GM12878 (cell line): ENCODE measurements around the gene USP9X. TPM values are rescaled to one million over a fixed set of nuclear protein-coding genes. Genes with fewer than 3 reads are reported as not detected.

Experiments used
- ATAC-seq: fragments of 200-7000 bp; cut with Tn5 transposase; 3 replicates; pipeline ENCODE4 v1.9.1; 2020; ENCODE audit warnings: mild to moderate bottlenecking, moderate library complexity
- BruUV-seq: library from RNA; stranded (reverse); fragments of 400-500 nt; replicated peaks from 2 replicates; lab custom pipeline; 2021; lab: Mats Ljungman, UMichigan
- CTCF ChIA-PET: fragments of 300-600 bp; sonication (Branson Sonifier 250); formaldehyde crosslinking; extraction: SDS; loops from one replicate; lab custom pipeline; 2021; ENCODE audit warnings: inconsistent platforms; lab: Yijun Ruan, JAX
- POLR2A ChIA-PET: fragments of 350-600 bp; formaldehyde crosslinking; extraction: SDS; loops from one replicate; lab custom pipeline; 2021; ENCODE audit warnings: inconsistent platforms; lab: Charles Lee
- RAD21 ChIA-PET: fragments of 300-600 bp; sonication (Branson Sonifier 250); formaldehyde crosslinking; loops from one replicate; lab custom pipeline; 2023; ENCODE audit warnings: antibody characterized with exemption; ENCODE audit not compliant: unreplicated experiment; lab: Charles Lee
- SMC1A ChIA-PET: fragments of 300-600 bp; sonication (Branson Sonifier 250); formaldehyde crosslinking; loops from one replicate; lab custom pipeline; 2023; ENCODE audit not compliant: unreplicated experiment, uncharacterized antibody; lab: Charles Lee
- DNase-seq: peaks from one replicate; pipeline ENCODE4 v3.0.0-alpha.2; 2011; ENCODE audit warnings: low read depth, low spot score
- FAIRE-seq: peaks from 3 replicates; lab custom pipeline; 2011; peaks lifted over from hg19 to GRCh38; lab: Jason Lieb, UNC
- H2AFZ ChIP-seq: 2 replicates; pipeline ENCODE4 v1.6.0; 2011; ENCODE audit warnings: low read depth, low read length, control low read depth; ENCODE audit not compliant: control insufficient read depth
- H3K27ac ChIP-seq: 2 replicates; pipeline ENCODE4 v1.5.1; 2011; ENCODE audit warnings: control low read depth; ENCODE audit not compliant: control insufficient read depth, insufficient read depth
- H3K27me3 ChIP-seq, 2 experiments: replicated peaks in 1 of 2; 2 replicates each; pipeline versions ENCODE4 v1.6.0 to v1.6.1; 2011; ENCODE audit warnings: low read length in 1 of 2; ENCODE audit not compliant: control insufficient read depth in 2 of 2, insufficient read depth in 2 of 2
- H3K36me3 ChIP-seq, 2 experiments: 2 replicates each; pipeline ENCODE4 v1.5.1; 2011; ENCODE audit warnings: low read length in 1 of 2; ENCODE audit not compliant: control insufficient read depth in 2 of 2, insufficient read depth in 2 of 2
- H3K4me1 ChIP-seq: 2 replicates; pipeline ENCODE4 v1.6.1; 2011; ENCODE audit warnings: mild to moderate bottlenecking, low read length, moderate library complexity, mixed read lengths; ENCODE audit not compliant: control insufficient read depth, insufficient read depth
- H3K4me2 ChIP-seq: 2 replicates; pipeline ENCODE4 v1.6.0; 2011; ENCODE audit warnings: control low read depth; ENCODE audit not compliant: control insufficient read depth, insufficient read depth
- H3K4me3 ChIP-seq: fragments of 200-600 bp; sonication (generic); 2 replicates; pipeline ENCODE4 v1.5.1; 2016
- H3K79me2 ChIP-seq: 2 replicates; pipeline ENCODE4 v1.6.0; 2011; ENCODE audit warnings: low read length; ENCODE audit not compliant: control insufficient read depth, insufficient read depth
- H3K9ac ChIP-seq: 2 replicates; pipeline ENCODE4 v1.8.0; 2011; ENCODE audit warnings: low read length, control low read depth, mixed read lengths; ENCODE audit not compliant: control insufficient read depth, insufficient read depth
- H3K9me3 ChIP-seq: replicated peaks from 3 replicates; pipeline ENCODE4 v1.5.1; 2011; ENCODE audit warnings: mild to moderate bottlenecking, low read length; ENCODE audit not compliant: control insufficient read depth, insufficient read depth
- H4K20me1 ChIP-seq: 2 replicates; pipeline ENCODE4 v1.6.0; 2011; ENCODE audit not compliant: control insufficient read depth, insufficient read depth
- BCLAF1 ChIP-seq: fragments of 450-650 bp; IDR thresholded peaks from 2 replicates; pipeline ENCODE4 v1.6.1; 2017; ENCODE audit warnings: antibody characterized with exemption, mild to moderate bottlenecking, moderate library complexity
- BMI1 ChIP-seq: fragments of 450-650 bp; IDR thresholded peaks from 2 replicates; pipeline ENCODE4 v1.6.1; 2016; ENCODE audit warnings: mild to moderate bottlenecking, moderate library complexity, borderline replicate concordance
- BRCA1 ChIP-seq: IDR thresholded peaks from 2 replicates; pipeline ENCODE4 v1.6.1; 2011; ENCODE audit warnings: low read depth, low read length, improper control_type of control experiment
- CBX3 ChIP-seq: fragments of 200-600 bp; sonication (generic); IDR thresholded peaks from 2 replicates; pipeline ENCODE4 v1.6.1; 2016; ENCODE audit warnings: low read depth, borderline replicate concordance
- CHD1 ChIP-seq: IDR thresholded peaks from 2 replicates; pipeline ENCODE4 v1.6.1; 2012; ENCODE audit warnings: low read depth, low read length, improper control_type of control experiment
- HDAC2 ChIP-seq: fragments of 200-600 bp; sonication (generic); IDR thresholded peaks from 2 replicates; pipeline ENCODE4 v1.6.1; 2017
- KDM1A ChIP-seq: fragments of 200-600 bp; sonication (generic); IDR thresholded peaks from 2 replicates; pipeline ENCODE4 v1.6.1; 2016; ENCODE audit warnings: borderline replicate concordance
- MEF2A ChIP-seq: IDR thresholded peaks from 2 replicates; pipeline ENCODE4 v1.6.1; 2011; ENCODE audit warnings: low read depth, mild to moderate bottlenecking, low read length, moderate library complexity; ENCODE audit not compliant: insufficient read depth
- NRF1 ChIP-seq: conservative IDR thresholded peaks from 2 replicates; pipeline ENCODE4 v1.6.1; 2011; ENCODE audit warnings: mild to moderate bottlenecking, low read depth, low read length, improper control_type of control experiment
- SIX5 ChIP-seq: IDR thresholded peaks from 2 replicates; pipeline ENCODE4 v1.6.1; 2011; ENCODE audit warnings: mild to moderate bottlenecking, low read depth, low read length, moderate library complexity; ENCODE audit not compliant: severe bottlenecking
- STAT3 ChIP-seq: IDR thresholded peaks from 2 replicates; pipeline ENCODE4 v1.6.1; 2011; ENCODE audit warnings: low read depth, low read length, improper control_type of control experiment
- TARDBP ChIP-seq: IDR thresholded peaks from 2 replicates; pipeline ENCODE4 v1.6.1; 2016; ENCODE audit warnings: borderline replicate concordance
- WGBS: methylation state at CpG from one replicate; pipeline ENCODE4 v1.1.6; 2016; ENCODE audit warnings: low lambda C conversion rate; ENCODE audit not compliant: insufficient replicate concordance, insufficient coverage; ENCODE audit errors: missing lambda C conversion rate; 5-methylcytosine and 5-hydroxymethylcytosine counted together
- in situ Hi-C: fragments of 300-500 bp; cut with MboI; formaldehyde crosslinking; loops from 9 replicates; pipeline ENCODE4 v1.14.3; 2018; ENCODE audit warnings: mixed read lengths
- intact Hi-C: fragments of 100-400 bp; cut with micrococcal nuclease; formaldehyde crosslinking; loops from one replicate; pipeline ENCODE4 v1.14.2; 2022; ENCODE audit not compliant: unreplicated experiment
- polyA plus RNA-seq, 11 experiments: library from polyadenylated mRNA; depleted of rRNA in 4 of 11; unstranded in 6 of 11; stranded (reverse) in 5 of 11; fragments of >200 nt; fragmentation: Nextera tagmentation in 4 of 11; fragmentation: Illumina TruSeq in 1 of 11; extraction: Ambion mirVana in 4 of 11; extraction: Trizol in 1 of 11; gene quantifications; 1 replicate in 1 of 11; 2 replicates in 10 of 11; pipeline versions ENCODE4 v1.2.1 to v1.2.3, GENCODE V29; 2011 to 2016; ENCODE audit warnings: inconsistent platforms in 2 of 11, missing spikeins in 2 of 11, low read depth in 1 of 11
- total RNA-seq, 4 experiments: library from RNA; depleted of rRNA in 3 of 4; stranded (reverse); fragments of >200 nt in 3 of 4; fragmentation: Illumina TruSeq in 1 of 4; extraction: Trizol in 1 of 4; gene quantifications; 2 replicates each; pipeline versions ENCODE4 v1.2.1 to v1.2.3, GENCODE V29; 2013 to 2021
- TF ChIP-seq, protein P1 (sequence below): IDR thresholded peaks from 2 replicates; pipeline ENCODE4 v1.6.1; 2011; ENCODE audit warnings: low read depth, mild to moderate bottlenecking, low read length, moderate library complexity, borderline replicate concordance; ENCODE audit errors: extremely low read depth
- TF ChIP-seq, protein P2 (sequence below): fragments of 150-350 bp; IDR thresholded peaks from 2 replicates; pipeline ENCODE4 v1.6.1; 2016; ENCODE audit warnings: low read depth, low read length

Gene USP9X
- total and polyA plus RNA-seq, 10 of the 15 experiments (the other 5 are each of a cell fraction or from before 2014, with no cell fraction given), result 9.3 to 61.6 (median 31.7) TPM

DNA sequence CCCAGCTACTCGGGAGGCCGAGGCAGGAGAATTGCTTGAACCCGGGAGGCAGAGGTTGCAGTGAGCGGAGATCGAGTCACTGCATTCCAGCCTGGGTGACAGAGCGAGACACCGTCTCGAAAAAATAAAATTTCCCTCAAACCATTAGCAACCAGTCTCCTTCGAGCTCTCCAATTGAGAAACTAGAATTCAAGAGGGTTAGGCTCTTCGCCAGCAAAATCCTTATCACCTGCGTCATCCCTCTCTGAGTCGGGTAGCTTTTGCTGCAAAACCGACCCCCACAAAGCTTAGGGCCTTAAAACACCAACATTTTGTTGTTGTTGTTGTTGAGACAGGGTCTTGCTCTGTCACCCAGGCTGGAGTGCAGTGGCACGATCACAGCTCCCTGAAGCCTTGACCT lies 173.6 kb downstream of the USP9X start:
- Histone ChIP-seq H2AFZ (no peak overlapping the region), H3K27me3 (no peaks in the 10 kb centered on the region), H3K4me3 (no peak overlapping the region), H3K4me2 (no peak overlapping the region), H3K9ac (no peak overlapping the region), H3K27ac (no peak overlapping the region), H3K9me3 (peaks cover 2% of the 10 kb centered on the region; the same call in 2 of the 3 replicates), H3K4me1 (peaks cover 6% of the 10 kb centered on the region; the same call in 1 of the 2 replicates), H3K79me2 (no peaks in the 10 kb centered on the region), H3K36me3 (no peaks in the 10 kb centered on the region), H4K20me1 (no peaks in the 10 kb centered on the region)
- BruUV-seq, result no TSS peak
- WGBS, result 88% methylated on average over 14 of the region's 14 CpGs
- intact Hi-C loops (loop anchor here (10.0 kb wide), 1 partner anchor 614 kb away; the partner anchor contains the start of gene CXorf38), in situ Hi-C loops (no loop called here)
- CTCF ChIA-PET, result interaction anchor here (1.2 to 3.1 kb wide), 2 partner anchors 78 to 715 kb away, joined by 3 to 30 read pairs; no protein-coding TSS in a partner anchor
- no peak for ATAC-seq
- no peak for FAIRE-seq
- RAD21 ChIA-PET, result interaction anchor here (0.8 to 1.6 kb wide), 3 partner anchors 78 to 142 kb away, joined by 3 to 9 read pairs (median 4); no protein-coding TSS in a partner anchor
- SMC1A ChIA-PET, result interaction anchor here (1.0 to 11.0 kb wide), 3 partner anchors 36 to 715 kb away, joined by 3 to 163 read pairs (median 5); no protein-coding TSS in a partner anchor
- POLR2A ChIA-PET, result interaction anchor here (1.6 kb wide), 1 partner anchor 24 kb away, joined by 3 read pairs; no protein-coding TSS in a partner anchor
- no peak for DNase-seq
- no peak for TF ChIP-seq CBX3
- no peak for TF ChIP-seq BMI1
- no peak for TF ChIP-seq HDAC2
- TF ChIP-seq KDM1A, result no peak
- TF ChIP-seq BRCA1, result no peak
- no peak for TF ChIP-seq TARDBP
- no peak for TF ChIP-seq SIX5
- TF ChIP-seq, protein P1, sequence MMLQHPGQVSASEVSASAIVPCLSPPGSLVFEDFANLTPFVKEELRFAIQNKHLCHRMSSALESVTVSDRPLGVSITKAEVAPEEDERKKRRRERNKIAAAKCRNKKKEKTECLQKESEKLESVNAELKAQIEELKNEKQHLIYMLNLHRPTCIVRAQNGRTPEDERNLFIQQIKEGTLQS, result no peak
- no peak for TF ChIP-seq MEF2A
- no peak for TF ChIP-seq NRF1
- TF ChIP-seq BCLAF1, result no peak
- TF ChIP-seq, protein P2, sequence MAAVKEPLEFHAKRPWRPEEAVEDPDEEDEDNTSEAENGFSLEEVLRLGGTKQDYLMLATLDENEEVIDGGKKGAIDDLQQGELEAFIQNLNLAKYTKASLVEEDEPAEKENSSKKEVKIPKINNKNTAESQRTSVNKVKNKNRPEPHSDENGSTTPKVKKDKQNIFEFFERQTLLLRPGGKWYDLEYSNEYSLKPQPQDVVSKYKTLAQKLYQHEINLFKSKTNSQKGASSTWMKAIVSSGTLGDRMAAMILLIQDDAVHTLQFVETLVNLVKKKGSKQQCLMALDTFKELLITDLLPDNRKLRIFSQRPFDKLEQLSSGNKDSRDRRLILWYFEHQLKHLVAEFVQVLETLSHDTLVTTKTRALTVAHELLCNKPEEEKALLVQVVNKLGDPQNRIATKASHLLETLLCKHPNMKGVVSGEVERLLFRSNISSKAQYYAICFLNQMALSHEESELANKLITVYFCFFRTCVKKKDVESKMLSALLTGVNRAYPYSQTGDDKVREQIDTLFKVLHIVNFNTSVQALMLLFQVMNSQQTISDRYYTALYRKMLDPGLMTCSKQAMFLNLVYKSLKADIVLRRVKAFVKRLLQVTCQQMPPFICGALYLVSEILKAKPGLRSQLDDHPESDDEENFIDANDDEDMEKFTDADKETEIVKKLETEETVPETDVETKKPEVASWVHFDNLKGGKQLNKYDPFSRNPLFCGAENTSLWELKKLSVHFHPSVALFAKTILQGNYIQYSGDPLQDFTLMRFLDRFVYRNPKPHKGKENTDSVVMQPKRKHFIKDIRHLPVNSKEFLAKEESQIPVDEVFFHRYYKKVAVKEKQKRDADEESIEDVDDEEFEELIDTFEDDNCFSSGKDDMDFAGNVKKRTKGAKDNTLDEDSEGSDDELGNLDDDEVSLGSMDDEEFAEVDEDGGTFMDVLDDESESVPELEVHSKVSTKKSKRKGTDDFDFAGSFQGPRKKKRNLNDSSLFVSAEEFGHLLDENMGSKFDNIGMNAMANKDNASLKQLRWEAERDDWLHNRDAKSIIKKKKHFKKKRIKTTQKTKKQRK, result no peak
- no peak for TF ChIP-seq CHD1
- no peak for TF ChIP-seq STAT3
